ENCODE results near the gene NAA35. TPM values are rescaled to one million over a fixed set of nuclear protein-coding genes. Genes with fewer than 3 reads are reported as not detected.

Gene NAA35
- total RNA-seq, 1 experiment from 2014 or later = 12.2 TPM

- no TSS peak for BruUV-seq (replicated peaks)
- intact Hi-C loops (cut with micrococcal nuclease) = no loop called here
- CTCF ChIA-PET = interaction anchor here (0.6 kb wide), 1 partner anchor 22 kb away, joined by 3 read pairs; no protein-coding TSS in a partner anchor
Measured at GRCh38 chr9:86043586-86043985, 102.6 kb downstream of the NAA35 start.

DNA sequence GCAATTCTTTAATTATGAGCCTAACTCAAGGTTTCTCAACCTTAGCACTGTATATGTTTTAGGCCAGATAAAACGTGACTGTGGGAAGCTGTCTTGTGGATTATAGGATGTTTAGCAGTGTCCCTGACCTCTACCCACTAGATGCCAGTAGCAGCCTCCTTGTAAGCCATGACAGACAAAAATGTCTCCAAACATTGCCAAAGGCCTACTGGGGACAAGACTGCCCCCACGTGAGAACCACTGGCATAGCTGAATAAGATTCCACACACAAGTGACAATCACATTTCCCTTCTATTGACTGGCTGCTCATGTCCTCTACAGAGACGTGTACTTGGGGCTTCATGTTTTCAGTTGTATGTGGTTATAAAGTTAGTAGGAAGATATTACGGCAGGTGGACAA, 103.1 kb downstream of the NAA35 start:
- Histone ChIP-seq H3K9ac (ENCODE audit: low read length) (no peak overlapping the region), H3K27me3 (ENCODE audit: low read length) (no peaks in the 10 kb centered on the region), H3K36me3 (ENCODE audit: low read depth, low read length) (no peaks in the 10 kb centered on the region), H3K9me2 (replicated peaks; ENCODE audit: low read length) (no peaks in the 10 kb centered on the region), H3K9me3 (ENCODE audit: low read length) (no peaks in the 10 kb centered on the region), H3K4me3 (ENCODE audit: low read length) (no peak overlapping the region), H3F3A (ENCODE audit: low read length, unreplicated experiment) (no peaks in the 10 kb centered on the region), H3K79me2 (ENCODE audit: low read length) (no peaks in the 10 kb centered on the region), H3K4me1 (ENCODE audit: insufficient read depth, low read length) (peaks cover 11% of the 10 kb centered on the region; the same call in 1 of the 2 replicates), H2AFZ (ENCODE audit: low read length) (no peak overlapping the region), H3K27ac (ENCODE audit: low read length) (no peak overlapping the region), H3K4me2 (ENCODE audit: low read length) (no peak overlapping the region), H4K20me1 (ENCODE audit: low read length) (no peaks in the 10 kb centered on the region)
- DNase-seq = peak; percentile 16
- ATAC-seq = no peak
- POLR2A ChIA-PET (ENCODE audit: unreplicated experiment) = no interaction called here
- TF ChIP-seq CTCF (conservative IDR thresholded peaks at IDR 0.05; ENCODE audit: low read depth, low read length) (peak; percentile 38; the same call in 1 of the 2 replicates), EZH2phosphoT487 (IDR thresholded peaks at IDR 0.05; ENCODE audit: borderline replicate concordance, low read length) (no peak)
- no TSS peak for BruUV-seq (replicated peaks)
- intact Hi-C loops (cut with micrococcal nuclease) = no loop called here
- CTCF ChIA-PET = no interaction called here

More at GRCh38 chr9:86043586-86043985, 102.6 kb downstream of the NAA35 start:
- DNase-seq (no peak), ATAC-seq (no peak)
- H3K4me1 ChIP-seq (ENCODE audit: insufficient read depth, low read length) = peaks cover 11% of the 10 kb centered on the region; the same call in 1 of the 2 replicates
- no peaks in the 10 kb centered on the region for H4K20me1 ChIP-seq (ENCODE audit: low read length)
- no peaks in the 10 kb centered on the region for H3K27me3 ChIP-seq (ENCODE audit: low read length)
- no peaks in the 10 kb centered on the region for H3K9me2 ChIP-seq (replicated peaks; ENCODE audit: low read length)
- no peaks in the 10 kb centered on the region for H3K36me3 ChIP-seq (ENCODE audit: low read depth, low read length)
- H3K79me2 ChIP-seq (ENCODE audit: low read length) = no peaks in the 10 kb centered on the region
- H3F3A ChIP-seq (ENCODE audit: low read length, unreplicated experiment) = no peaks in the 10 kb centered on the region
- H3K4me3 ChIP-seq (ENCODE audit: low read length) = no peak overlapping the region
- H3K9ac ChIP-seq (ENCODE audit: low read length) = no peak overlapping the region
- POLR2A ChIA-PET (ENCODE audit: unreplicated experiment) = no interaction called here
- no peaks in the 10 kb centered on the region for H3K9me3 ChIP-seq (ENCODE audit: low read length)
- no peak overlapping the region for H3K4me2 ChIP-seq (ENCODE audit: low read length)
- no peak overlapping the region for H3K27ac ChIP-seq (ENCODE audit: low read length)
- no peak for TF ChIP-seq EZH2phosphoT487 (IDR thresholded peaks at IDR 0.05; ENCODE audit: borderline replicate concordance, low read length)
- no peak overlapping the region for H2AFZ ChIP-seq (ENCODE audit: low read length)

DNA sequence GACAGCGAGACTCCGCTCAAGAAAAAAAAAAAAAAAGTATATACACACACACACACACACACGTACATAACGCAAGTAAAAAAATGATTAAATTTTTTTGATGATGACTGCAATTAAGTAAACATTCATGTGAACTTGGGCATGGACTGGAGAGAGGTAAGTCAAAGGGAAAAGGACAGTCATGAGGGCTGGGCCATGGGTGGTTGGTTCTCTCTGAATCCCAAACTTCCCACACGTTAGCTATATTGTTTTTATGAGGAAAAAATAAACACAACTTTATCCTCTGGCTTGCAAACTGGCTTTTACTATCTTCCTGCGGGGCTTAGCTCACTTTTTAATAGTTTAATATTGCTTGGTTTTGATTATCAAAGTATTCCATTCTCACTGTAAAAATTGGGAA, 104.7 kb downstream of the NAA35 start:
- Histone ChIP-seq H3K79me2 (ENCODE audit: low read length) (no peaks in the 10 kb centered on the region), H3K4me3 (ENCODE audit: low read length) (no peak overlapping the region), H3F3A (ENCODE audit: low read length, unreplicated experiment) (no peaks in the 10 kb centered on the region), H4K20me1 (ENCODE audit: low read length) (no peaks in the 10 kb centered on the region), H3K9me2 (replicated peaks; ENCODE audit: low read length) (no peaks in the 10 kb centered on the region), H3K9me3 (ENCODE audit: low read length) (no peaks in the 10 kb centered on the region), H3K4me1 (ENCODE audit: insufficient read depth, low read length) (peaks cover 11% of the 10 kb centered on the region; the same call in 1 of the 2 replicates), H3K9ac (ENCODE audit: low read length) (no peak overlapping the region), H3K27ac (ENCODE audit: low read length) (peak overlapping the region; percentile 50; the same call in 1 of the 2 replicates), H3K27me3 (ENCODE audit: low read length) (no peaks in the 10 kb centered on the region), H3K4me2 (ENCODE audit: low read length) (no peak overlapping the region), H3K36me3 (ENCODE audit: low read depth, low read length) (no peaks in the 10 kb centered on the region), H2AFZ (ENCODE audit: low read length) (no peak overlapping the region)
- peak; percentile 70 for ATAC-seq
- POLR2A ChIA-PET (ENCODE audit: unreplicated experiment) = no interaction called here
- BruUV-seq (replicated peaks) = no TSS peak
- TF ChIP-seq EZH2 (IDR thresholded peaks at IDR 0.05; ENCODE audit: low read length, unreplicated experiment) (no peak), EZH2phosphoT487 (IDR thresholded peaks at IDR 0.05; ENCODE audit: borderline replicate concordance, low read length) (no peak), CTCF (conservative IDR thresholded peaks at IDR 0.05; ENCODE audit: low read depth, low read length) (no peak)
- DNase-seq = no peak
- intact Hi-C loops (cut with micrococcal nuclease) = loop anchor here (5.0 kb wide), 1 partner anchor 52 kb away; the partner anchor contains the start of gene GOLM1
- CTCF ChIA-PET = interaction anchor here (0.5 kb wide), 1 partner anchor 348 kb away, joined by 4 read pairs; no protein-coding TSS in a partner anchor
